Measurements from ENCODE around the gene C16orf74.

C16orf74 gene

GRCh38 chr16:85735225-85735635 lies 15.7 kb downstream of the C16orf74 start:
- no peak for TF ChIP-seq CTCF (IDR thresholded peaks at IDR 0.05; ENCODE audit: low read depth, low read length)
- no peak overlapping the region for H3K4me3 ChIP-seq (ENCODE audit: low read depth, low read length)

GRCh38 chr16:85734311-85735017 lies 16.4 kb downstream of the C16orf74 start:
- H3K4me3 ChIP-seq (ENCODE audit: low read depth, low read length) = no peak overlapping the region
- no peak for TF ChIP-seq CTCF (IDR thresholded peaks at IDR 0.05; ENCODE audit: low read depth, low read length)

GRCh38 chr16:85733839-85734170 lies 17.1 kb downstream of the C16orf74 start:
- TF ChIP-seq CTCF (IDR thresholded peaks at IDR 0.05; ENCODE audit: low read depth, low read length) = no peak
- no peak overlapping the region for H3K4me3 ChIP-seq (ENCODE audit: low read depth, low read length)

GRCh38 chr16:85733155-85733838 lies 17.6 kb downstream of the C16orf74 start:
- no peak for TF ChIP-seq CTCF (IDR thresholded peaks at IDR 0.05; ENCODE audit: low read depth, low read length)
- no peak overlapping the region for H3K4me3 ChIP-seq (ENCODE audit: low read depth, low read length)

- no peak overlapping the region for H3K4me3 ChIP-seq (ENCODE audit: low read depth, low read length)
- no peak for TF ChIP-seq CTCF (IDR thresholded peaks at IDR 0.05; ENCODE audit: low read depth, low read length)
Measured at GRCh38 chr16:85731179-85731578, 19.7 kb downstream of the C16orf74 start.

GRCh38 chr16:85730186-85730465 lies 20.8 kb downstream of the C16orf74 start:
- no peak overlapping the region for H3K4me3 ChIP-seq (ENCODE audit: low read depth, low read length)
- no peak for TF ChIP-seq CTCF (IDR thresholded peaks at IDR 0.05; ENCODE audit: low read depth, low read length)

GRCh38 chr16:85729452-85730185 lies 21.3 kb downstream of the C16orf74 start:
- no peak overlapping the region for H3K4me3 ChIP-seq (ENCODE audit: low read depth, low read length)
- TF ChIP-seq CTCF (IDR thresholded peaks at IDR 0.05; ENCODE audit: low read depth, low read length) = no peak

Measured in WI38 (cell line).